MM.1S (cell line): ENCODE results near the gene COL7A1.

Experiments
- DNase-seq: peaks from one replicate; pipeline ENCODE4 v3.0.0-alpha.2; 2015
- H2AFZ ChIP-seq: fragments of 300-600 bp; sonication (generic); 2 replicates; pipeline ENCODE4 v1.6.0; 2016; ENCODE audit warnings: antibody characterized with exemption, low read length
- H3F3A ChIP-seq: fragments of 300-600 bp; sonication (generic); 2 replicates; pipeline ENCODE4 v1.6.1; 2016; ENCODE audit warnings: mild to moderate bottlenecking, antibody characterized with exemption, low read length, moderate library complexity, mixed read lengths; ENCODE audit not compliant: insufficient read depth
- H3K27ac ChIP-seq: fragments of 300-600 bp; sonication (generic); 2 replicates; pipeline ENCODE4 v1.5.1; 2016; ENCODE audit warnings: mild to moderate bottlenecking, low read length
- H3K27me3 ChIP-seq: fragments of 300-600 bp; sonication (generic); replicated peaks from 2 replicates; pipeline ENCODE4 v1.6.0; 2016; ENCODE audit warnings: low read length; ENCODE audit not compliant: insufficient read depth
- H3K36me3 ChIP-seq: fragments of 300-600 bp; sonication (generic); replicated peaks from 2 replicates; pipeline ENCODE4 v1.6.1; 2016; ENCODE audit warnings: mild to moderate bottlenecking, low read length, mixed read lengths; ENCODE audit not compliant: insufficient read depth
- H3K4me1 ChIP-seq: fragments of 300-600 bp; sonication (generic); 2 replicates; pipeline ENCODE4 v1.6.1; 2016; ENCODE audit warnings: low read length, mixed read lengths
- H3K4me2 ChIP-seq: fragments of 300-600 bp; sonication (generic); 2 replicates; pipeline ENCODE4 v1.6.0; 2016; ENCODE audit warnings: low read depth, low read length
- H3K4me3 ChIP-seq: fragments of 300-600 bp; sonication (generic); 2 replicates; pipeline ENCODE4 v1.5.1; 2016; ENCODE audit warnings: low read length, mixed read lengths
- H3K79me2 ChIP-seq: fragments of 300-600 bp; sonication (generic); 2 replicates; pipeline ENCODE4 v1.6.1; 2016; ENCODE audit warnings: mixed run types, low read length, mixed read lengths
- H3K9ac ChIP-seq: fragments of 300-600 bp; sonication (generic); 2 replicates; pipeline ENCODE4 v1.6.1; 2016; ENCODE audit warnings: low read length, mixed read lengths
- H3K9me2 ChIP-seq: fragments of 300-600 bp; sonication (generic); replicated peaks from 2 replicates; pipeline ENCODE4 v1.6.1; 2016; ENCODE audit warnings: mild to moderate bottlenecking, low read length, mixed read lengths; ENCODE audit not compliant: insufficient read depth
- H3K9me3 ChIP-seq: fragments of 300-600 bp; sonication (generic); replicated peaks from 2 replicates; pipeline ENCODE4 v1.6.1; 2016; ENCODE audit warnings: mild to moderate bottlenecking, low read length, mixed read lengths; ENCODE audit not compliant: insufficient read depth
- H4K20me1 ChIP-seq: fragments of 300-600 bp; sonication (generic); 2 replicates; pipeline ENCODE4 v1.6.1; 2016; ENCODE audit warnings: mild to moderate bottlenecking, low read length, moderate library complexity, mixed read lengths; ENCODE audit not compliant: insufficient read depth
- EZH2 ChIP-seq: fragments of 300-600 bp; sonication (generic); optimal IDR thresholded peaks from 2 replicates; pipeline ENCODE3; 2017; ENCODE audit warnings: low read depth, mild to moderate bottlenecking, antibody characterized with exemption, low read length, mixed read lengths
- EZH2phosphoT487 ChIP-seq: fragments of 300-600 bp; sonication (generic); IDR thresholded peaks from 2 replicates; pipeline ENCODE4 v1.6.1; 2018; ENCODE audit warnings: antibody characterized with exemption, low read length
- TF ChIP-seq, protein P1 (sequence below): fragments of 300-600 bp; sonication (generic); IDR thresholded peaks from 2 replicates; pipeline ENCODE4 v1.5.1; 2016; ENCODE audit warnings: antibody characterized with exemption, low read length, mixed read lengths

Gene COL7A1

DNA sequence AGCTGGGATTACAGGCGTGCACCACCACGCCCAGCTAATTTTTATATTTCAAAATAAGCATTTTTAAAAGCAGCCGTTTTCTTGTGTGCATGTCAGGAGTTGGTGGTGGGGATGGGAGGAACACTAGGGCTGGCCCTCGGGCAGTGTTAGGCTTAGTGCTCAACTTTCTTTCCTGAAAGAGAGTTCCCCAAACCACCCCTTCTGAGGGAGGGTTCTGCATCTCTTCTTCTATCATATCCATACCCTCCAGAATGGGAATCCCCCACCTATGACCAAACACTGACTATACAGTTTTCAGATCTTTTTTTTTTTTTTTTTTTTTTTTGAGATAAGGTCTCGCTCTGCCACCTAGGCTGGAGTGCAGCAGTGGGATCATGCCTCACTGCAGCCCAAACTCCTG, 51.0 kb downstream of the COL7A1 start:
- Histone ChIP-seq H3K36me3 (no peaks in the 10 kb centered on the region), H3K4me2 (no peak overlapping the region)

DNA sequence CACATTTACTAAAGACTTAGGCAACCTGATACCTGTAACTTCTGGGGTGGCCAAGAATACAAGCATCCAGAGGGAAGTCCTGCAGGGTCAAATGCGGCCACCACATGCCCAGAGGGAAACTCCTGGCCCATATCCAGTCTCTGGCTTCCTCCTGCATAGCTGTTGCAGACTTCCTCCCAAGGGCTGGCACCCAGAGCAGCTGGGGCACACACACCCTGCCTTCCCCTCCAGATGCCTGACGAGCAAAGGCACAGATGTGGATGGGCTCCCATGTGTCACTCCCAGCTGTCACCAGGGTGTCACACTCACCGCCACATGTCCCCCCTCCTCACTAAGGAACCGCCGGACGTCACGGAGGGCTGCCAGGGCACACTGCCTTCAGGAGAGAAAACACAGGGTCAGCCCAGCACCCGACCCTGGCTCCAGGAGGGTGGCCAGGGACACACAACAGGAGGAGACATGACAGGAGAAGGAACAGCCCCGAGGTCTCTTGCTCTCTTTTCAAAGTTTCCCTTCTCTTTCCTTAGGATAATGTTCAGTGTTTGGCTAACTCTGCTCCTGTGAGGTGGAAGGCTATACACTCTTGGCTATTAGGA, 51.8 kb downstream of the COL7A1 start:
- no peak for TF ChIP-seq EZH2
- TF ChIP-seq, protein P1, sequence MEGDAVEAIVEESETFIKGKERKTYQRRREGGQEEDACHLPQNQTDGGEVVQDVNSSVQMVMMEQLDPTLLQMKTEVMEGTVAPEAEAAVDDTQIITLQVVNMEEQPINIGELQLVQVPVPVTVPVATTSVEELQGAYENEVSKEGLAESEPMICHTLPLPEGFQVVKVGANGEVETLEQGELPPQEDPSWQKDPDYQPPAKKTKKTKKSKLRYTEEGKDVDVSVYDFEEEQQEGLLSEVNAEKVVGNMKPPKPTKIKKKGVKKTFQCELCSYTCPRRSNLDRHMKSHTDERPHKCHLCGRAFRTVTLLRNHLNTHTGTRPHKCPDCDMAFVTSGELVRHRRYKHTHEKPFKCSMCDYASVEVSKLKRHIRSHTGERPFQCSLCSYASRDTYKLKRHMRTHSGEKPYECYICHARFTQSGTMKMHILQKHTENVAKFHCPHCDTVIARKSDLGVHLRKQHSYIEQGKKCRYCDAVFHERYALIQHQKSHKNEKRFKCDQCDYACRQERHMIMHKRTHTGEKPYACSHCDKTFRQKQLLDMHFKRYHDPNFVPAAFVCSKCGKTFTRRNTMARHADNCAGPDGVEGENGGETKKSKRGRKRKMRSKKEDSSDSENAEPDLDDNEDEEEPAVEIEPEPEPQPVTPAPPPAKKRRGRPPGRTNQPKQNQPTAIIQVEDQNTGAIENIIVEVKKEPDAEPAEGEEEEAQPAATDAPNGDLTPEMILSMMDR, result no peak
- no peak for TF ChIP-seq EZH2phosphoT487
- Histone ChIP-seq H3K9me3 (no peaks in the 10 kb centered on the region), H3K9ac (no peak overlapping the region), H3K27ac (no peak overlapping the region), H3K9me2 (no peaks in the 10 kb centered on the region), H3F3A (no peaks in the 10 kb centered on the region), H3K27me3 (no peaks in the 10 kb centered on the region), H3K4me2 (no peak overlapping the region), H3K4me3 (no peak overlapping the region), H3K36me3 (no peaks in the 10 kb centered on the region), H3K4me1 (no peaks in the 10 kb centered on the region), H4K20me1 (no peaks in the 10 kb centered on the region), H3K79me2 (no peaks in the 10 kb centered on the region), H2AFZ (no peak overlapping the region)
- DNase-seq, result no peak

More for the DNA sequence above, 51.0 kb downstream of the COL7A1 start:
- DNase-seq, result no peak
- Histone ChIP-seq H4K20me1 (no peaks in the 10 kb centered on the region), H3K79me2 (no peaks in the 10 kb centered on the region), H3F3A (no peaks in the 10 kb centered on the region), H3K27ac (no peak overlapping the region), H3K9me2 (no peaks in the 10 kb centered on the region), H3K27me3 (no peaks in the 10 kb centered on the region), H3K4me1 (no peaks in the 10 kb centered on the region), H3K4me3 (no peak overlapping the region), H2AFZ (no peak overlapping the region), H3K9ac (no peak overlapping the region), H3K9me3 (no peaks in the 10 kb centered on the region)
- TF ChIP-seq EZH2phosphoT487 (no peak), EZH2 (no peak)
- TF ChIP-seq, protein P1, result no peak

DNA sequence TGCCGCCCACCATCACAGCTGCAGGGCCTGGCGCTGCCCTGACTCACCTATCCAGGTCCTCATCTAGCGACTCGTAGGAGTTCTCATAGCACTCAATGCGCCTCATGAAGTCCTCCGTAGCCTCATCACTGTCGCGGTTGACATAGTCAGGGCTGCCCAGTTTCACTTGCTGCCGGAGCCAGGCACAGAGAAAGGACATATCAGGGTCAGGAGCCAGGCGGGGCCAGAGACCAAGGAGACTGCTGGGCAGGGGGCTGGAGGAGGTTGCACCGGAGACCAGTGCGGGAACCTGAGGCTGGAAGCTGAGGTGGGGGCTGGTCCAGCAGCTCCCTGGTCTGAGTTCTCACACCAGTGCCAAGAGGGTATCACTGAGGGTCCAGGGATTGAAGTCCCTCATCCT, 56.7 kb downstream of the COL7A1 start:
- Histone ChIP-seq H3F3A (no peaks in the 10 kb centered on the region), H3K27me3 (no peaks in the 10 kb centered on the region), H3K4me1 (no peaks in the 10 kb centered on the region), H3K36me3 (no peaks in the 10 kb centered on the region), H3K79me2 (no peaks in the 10 kb centered on the region), H3K9me2 (no peaks in the 10 kb centered on the region), H3K9ac (no peak overlapping the region), H3K9me3 (no peaks in the 10 kb centered on the region), H3K27ac (no peak overlapping the region), H4K20me1 (no peaks in the 10 kb centered on the region), H3K4me2 (no peak overlapping the region), H3K4me3 (no peak overlapping the region), H2AFZ (no peak overlapping the region)
- no peak for DNase-seq
- TF ChIP-seq EZH2phosphoT487, result no peak
- no peak for TF ChIP-seq EZH2
- TF ChIP-seq, protein P1, result no peak
